GM19238 (cell line): Measurements from ENCODE around the gene LRRK2.
A peak's percentile ranks its signal among the peaks of the same experiment; 100 is the strongest.
"Not testable (repeated sequence)": the region's sequence is repeated elsewhere in the genome, so short reads cannot be mapped to it uniquely, and the experiment has no call there.

Source experiments
- DNase-seq: peaks from one replicate; pipeline ENCODE4 v3.0.0; 2011; ENCODE audit warnings: low spot score; ENCODE audit not compliant: insufficient read length

Gene LRRK2

DNA sequence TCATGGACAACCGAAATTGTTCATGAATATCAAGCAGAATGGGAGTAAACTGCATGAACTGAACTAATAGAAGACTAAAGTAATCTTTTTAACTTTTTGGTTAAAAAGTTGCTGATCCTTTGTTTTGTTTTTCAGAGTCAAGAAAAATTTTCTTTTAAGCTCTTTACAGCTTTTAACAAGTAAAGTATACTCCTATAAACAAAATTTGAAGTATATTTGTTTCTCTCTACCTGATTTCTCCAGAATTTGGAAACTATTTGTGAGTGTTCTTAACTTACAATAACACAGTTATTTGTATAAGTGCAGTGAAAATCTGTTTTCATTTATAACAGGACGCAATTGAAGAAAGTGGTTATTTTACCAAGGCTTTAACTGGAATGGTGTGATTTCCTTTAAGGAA is 12.2 kb upstream of the LRRK2 start:
- DNase-seq, result no peak

DNA sequence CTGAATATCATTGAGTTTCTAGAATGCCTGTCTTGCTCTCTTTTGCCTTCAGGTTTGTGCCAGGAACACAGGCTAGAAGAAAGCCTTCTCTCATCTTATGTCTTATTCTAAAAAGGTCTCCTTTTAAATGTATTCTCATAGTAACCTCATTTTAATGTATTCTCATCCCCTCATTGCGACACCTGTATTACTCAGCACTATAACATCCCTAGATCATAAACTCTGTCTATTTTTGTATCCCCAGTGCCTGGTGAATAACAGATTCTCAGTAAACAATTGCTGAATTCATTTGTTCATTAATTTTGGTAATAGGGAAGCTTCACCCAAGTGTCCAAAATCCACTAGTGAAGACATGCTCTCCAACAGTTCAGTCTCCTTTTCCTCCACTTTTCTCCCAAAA is 8.8 kb upstream of the LRRK2 start:
- DNase-seq, result no peak

DNA sequence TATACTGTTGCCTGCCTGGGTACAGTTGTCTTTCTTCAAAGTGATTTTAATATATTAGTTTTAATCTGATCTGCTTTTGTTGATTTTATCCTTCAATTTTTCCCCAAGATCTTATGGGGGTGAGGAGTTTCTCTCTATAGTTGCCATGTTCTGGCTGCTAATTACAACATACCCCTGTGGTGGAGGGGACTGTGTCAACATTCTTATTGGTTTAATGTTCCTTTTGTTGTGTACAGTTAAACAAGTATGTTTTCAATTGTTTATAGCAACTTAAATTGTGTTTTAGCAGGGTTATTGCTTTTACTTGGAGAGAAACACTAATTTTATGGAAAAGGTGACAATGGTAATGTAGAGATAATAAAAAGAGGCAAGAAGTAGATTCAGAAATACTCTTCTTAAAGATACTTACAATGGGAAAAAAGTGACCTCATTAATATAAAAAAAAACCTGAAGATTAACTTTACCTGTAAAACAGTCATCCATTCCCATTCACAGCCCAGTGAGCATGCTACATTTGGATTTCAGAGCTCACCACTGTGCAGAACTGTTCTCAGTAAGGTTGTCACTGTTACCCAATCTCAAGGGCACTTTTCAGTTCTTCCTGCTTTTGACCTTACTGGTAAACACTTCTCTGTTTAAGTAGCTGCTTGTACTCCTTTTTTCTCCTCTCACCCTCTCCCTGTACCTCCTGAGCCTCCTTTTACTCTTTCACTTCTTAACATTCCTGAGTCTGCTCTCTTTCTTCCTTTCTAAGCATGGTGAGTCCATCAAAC is 8.1 kb upstream of the LRRK2 start:
- DNase-seq, result no peak

GRCh38 chr12:40219760-40220159 is 5.0 kb upstream of the LRRK2 start:
- no peak for DNase-seq

GRCh38 chr12:40222247-40222646 is 2.5 kb upstream of the LRRK2 start:
- no peak for DNase-seq

GRCh38 chr12:40223646-40224045 is 1.2 kb upstream of the LRRK2 start:
- DNase-seq, result no peak

DNA sequence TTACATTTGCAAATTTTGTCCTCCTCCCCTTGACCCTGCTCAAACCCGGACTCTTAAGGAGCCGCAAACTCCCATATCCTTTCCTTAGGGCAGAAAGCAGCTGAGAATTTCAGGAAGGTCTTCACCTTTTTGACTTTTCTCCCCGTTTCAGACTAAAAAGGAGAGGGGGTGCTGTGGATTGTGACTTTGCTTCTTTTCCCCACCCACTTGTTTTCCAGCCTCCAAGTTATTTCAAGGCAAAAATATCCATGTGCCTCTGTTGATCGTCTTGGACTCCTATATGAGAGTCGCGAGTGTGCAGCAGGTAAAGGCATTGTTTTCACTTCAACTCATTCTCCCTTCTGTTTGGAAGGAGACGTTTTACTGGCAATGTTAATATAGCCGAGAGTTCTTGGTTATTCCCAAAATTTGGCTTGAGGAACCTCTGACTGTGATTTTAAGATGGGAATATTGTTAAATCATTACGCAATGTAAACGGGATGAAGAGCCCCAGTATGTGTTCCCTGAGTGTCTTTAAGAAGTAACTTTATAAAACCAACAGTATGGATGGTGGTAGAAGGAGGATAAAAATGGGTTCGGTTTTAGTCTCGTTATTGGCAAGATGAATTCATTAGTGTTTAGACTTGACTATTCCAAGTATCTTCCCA is 663 bp downstream of the LRRK2 start:
- no peak for DNase-seq

DNA sequence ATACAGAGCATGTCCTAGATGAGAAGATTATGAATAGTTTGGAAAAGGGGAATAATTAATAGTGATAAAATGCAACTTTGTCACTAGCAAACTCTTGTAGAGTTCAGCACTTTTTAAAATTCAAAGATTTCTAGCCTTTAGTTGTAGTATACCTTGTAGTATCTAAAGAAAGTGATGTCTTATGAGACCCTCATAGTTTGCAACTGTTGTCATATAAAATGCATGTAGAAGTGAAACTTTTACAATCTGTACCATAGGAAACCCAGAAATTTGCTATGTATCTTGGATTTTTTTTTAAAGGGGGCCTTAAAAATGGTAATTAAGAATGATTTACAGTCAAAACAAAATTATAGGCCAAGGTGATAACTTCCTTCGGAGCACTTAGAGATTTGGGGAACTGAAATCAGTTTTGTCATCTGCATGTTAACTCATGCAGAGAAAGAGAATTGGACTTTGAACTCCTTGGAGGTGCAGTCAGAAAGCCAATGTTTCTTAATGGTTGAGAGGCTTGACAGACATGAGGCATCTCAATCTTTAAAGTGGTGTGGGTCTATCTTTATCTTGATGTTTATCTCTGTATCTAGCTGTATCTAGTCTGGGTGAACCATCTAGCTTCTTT is 1.3 kb downstream of the LRRK2 start:
- peak; percentile 35 for DNase-seq

DNA sequence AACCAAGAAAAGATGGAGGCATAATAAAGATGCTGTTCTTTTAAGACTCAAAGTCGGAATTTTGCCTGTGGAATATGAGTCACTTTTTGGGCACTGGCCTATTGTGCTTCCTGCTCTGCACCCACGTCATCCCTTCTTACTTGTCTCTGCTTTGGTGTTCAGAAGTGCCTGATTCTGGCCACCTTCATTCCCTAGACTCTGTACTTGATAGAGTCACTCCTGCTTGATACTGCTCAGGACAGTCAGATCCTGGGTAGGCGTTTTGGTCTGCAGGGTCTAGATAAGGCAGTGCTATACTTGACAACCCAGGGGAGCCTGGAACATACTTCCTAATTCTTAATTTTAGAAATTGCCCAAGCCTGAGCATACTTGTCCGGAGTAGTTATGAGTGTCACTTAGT is 1.9 kb downstream of the LRRK2 start:
- DNase-seq, result no peak

- no peak for DNase-seq
Observed at GRCh38 chr12:40227447-40227846, 2.6 kb downstream of the LRRK2 start.

GRCh38 chr12:40228727-40229126 is 3.9 kb downstream of the LRRK2 start:
- no peak for DNase-seq

GRCh38 chr12:40229690-40230651 is 5.2 kb downstream of the LRRK2 start:
- DNase-seq, result no peak

GRCh38 chr12:40232602-40233001 is 7.8 kb downstream of the LRRK2 start:
- DNase-seq, result no peak

DNA sequence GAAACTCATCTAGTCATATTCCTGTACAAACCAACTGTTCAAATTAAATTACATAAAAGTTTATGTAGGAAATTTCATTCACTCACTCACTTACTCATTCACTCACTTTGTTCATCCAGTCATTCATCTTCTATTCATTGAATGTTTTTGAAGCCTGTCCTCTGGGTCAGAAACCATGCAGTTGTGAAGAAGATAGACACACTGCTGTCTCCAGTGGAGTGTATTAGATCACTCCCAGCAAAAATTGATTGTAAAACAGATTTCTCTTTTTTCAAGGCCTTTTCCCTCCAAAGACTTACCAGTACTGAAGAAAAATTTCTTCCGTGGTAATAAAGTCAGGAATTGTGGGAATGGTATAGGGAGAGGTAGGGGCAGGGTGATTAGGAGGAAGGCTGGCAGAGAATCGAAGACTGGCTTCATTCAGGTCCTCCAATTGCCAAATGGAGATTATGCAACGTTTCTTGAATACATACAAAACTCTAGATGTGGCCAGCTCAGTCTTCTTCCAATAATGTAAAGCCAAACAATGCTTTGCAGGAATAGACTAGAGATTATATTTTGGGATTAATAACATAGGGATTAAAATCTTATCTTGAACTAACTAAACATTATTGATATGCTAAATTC is 9.1 kb downstream of the LRRK2 start:
- DNase-seq, result no peak

GRCh38 chr12:40236357-40236850 is 11.6 kb downstream of the LRRK2 start:
- no peak for DNase-seq

DNA sequence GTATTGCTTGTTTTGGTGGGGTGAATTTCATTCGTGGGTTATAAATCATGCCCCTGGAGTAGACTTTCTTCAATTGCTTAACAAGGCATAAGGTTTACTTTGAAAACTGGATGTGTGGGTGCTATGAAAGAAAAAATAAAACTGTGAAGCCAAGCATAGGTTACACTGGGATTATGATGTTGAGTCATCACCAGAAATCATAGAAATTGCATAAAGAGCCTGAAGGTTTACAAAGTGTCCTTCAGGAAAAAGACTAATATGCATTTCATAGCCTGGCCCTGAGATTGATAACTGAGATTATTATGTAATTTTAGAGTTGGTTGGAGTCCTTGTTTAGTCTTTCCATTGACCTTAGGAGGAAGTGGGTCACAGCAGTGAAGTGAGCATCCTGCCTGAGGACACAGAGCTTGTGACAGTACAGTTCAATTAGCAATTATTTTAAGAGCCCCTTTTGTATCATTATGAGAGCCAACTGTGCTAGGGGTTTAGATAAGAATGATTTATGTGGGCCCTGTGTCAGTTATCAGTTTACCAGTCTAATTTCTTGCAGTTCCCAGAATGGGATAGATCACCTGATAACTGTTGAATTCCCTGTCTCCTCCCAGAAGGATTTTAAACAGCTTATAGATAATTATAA is 13.6 kb downstream of the LRRK2 start:
- DNase-seq, result no peak

DNA sequence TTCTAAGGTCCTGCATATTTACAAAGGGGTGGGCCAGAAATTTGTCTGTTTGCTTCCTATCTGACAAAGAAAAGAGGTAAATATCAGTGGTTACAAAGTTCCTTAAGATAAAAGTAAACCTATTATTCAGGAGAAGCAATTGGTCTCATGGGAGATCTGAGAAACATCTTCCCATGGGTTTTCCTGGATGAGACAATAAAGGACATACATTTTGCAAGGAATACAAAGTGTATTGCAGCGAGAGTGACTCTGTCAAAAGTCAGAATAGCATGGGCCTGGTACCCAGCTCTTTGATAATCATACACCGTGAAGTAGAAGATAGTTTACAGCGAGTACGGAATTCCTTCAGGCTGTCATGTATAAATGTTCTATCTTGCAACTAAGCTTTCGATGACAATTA is 14.2 kb downstream of the LRRK2 start:
- DNase-seq, result no peak

DNA sequence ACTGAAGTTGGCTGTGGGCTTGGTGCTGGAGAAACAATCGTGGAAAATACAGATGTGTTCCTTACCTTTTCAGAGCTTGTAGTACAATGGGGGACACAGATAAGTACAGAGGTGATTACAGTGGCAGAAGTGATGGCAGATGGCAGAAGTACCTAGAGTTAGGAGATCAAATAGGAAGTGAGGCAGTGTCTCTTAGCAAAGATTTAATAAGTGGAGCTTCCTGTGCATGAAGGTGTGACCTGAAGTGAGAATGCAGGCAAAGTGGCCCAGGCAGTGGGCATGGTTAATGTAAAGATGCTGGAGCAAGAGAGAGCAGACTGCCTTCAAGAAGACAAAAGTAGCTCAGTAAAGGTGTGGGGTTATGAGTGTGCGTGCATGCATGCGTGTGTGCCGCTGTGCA is 16.0 kb downstream of the LRRK2 start:
- DNase-seq, result no peak

GRCh38 chr12:40241741-40242140 is 16.9 kb downstream of the LRRK2 start:
- no peak for DNase-seq

GRCh38 chr12:40244526-40245156 is 19.8 kb downstream of the LRRK2 start:
- DNase-seq, result not testable (repeated sequence)
